NCI-H2029 treated with DMSO at 0.1 percent for 48 hours (cell line): ENCODE results near the gene HNRNPU.

Experiments
- DNase-seq: peaks from one replicate; lab custom pipeline; 2025; lab: John Stamatoyannopoulos, UW

Gene HNRNPU

GRCh38 chr1:244802041-244802440, 62.3 kb downstream of the HNRNPU start:
- no peak for DNase-seq

DNA sequence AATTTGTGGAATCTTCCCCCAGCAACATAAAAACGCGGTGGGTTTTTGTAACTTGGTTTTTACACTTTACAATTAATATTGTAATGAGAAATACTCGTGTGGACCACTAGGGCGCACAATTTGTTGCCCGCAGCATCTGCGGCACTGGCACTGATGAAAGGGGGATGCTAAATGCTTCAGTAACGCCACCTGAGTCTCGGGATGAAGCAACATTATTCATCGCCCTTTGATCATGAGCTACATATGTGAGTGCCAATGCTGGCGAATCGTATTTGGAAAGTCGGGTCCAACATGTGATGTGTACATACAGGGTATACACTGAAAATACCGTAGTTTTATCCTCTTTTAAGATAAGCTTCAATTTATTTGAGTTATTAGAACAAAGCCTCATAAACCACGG, 63.1 kb downstream of the HNRNPU start:
- DNase-seq = no peak

DNA sequence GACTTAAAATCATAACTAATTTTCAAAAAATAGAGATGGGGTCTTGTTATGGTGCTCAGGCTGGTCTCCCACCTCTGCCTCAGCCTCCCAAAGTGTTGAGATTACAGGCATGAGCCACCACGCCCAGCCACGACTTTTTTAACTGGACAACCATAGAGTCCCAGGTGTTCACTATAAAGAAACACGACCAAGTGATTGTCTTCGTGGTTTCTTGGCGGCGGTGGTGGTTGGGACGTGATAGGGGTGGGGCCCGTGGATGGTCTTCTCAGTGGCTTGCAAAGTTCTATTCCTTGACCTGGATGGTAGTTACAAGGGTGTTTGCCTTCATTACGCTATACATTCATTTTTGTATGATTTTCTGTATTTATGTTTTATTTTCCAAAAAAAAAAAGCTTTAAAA, 63.5 kb downstream of the HNRNPU start:
- DNase-seq = no peak
